ENCODE data around the gene KCNT2. TPM values are rescaled to one million over a fixed set of nuclear protein-coding genes. Genes with fewer than 3 reads are reported as not detected.

KCNT2 gene
- total and polyA plus RNA-seq, 10 donors: 0.04 to 1.2 (median 0.99) TPM

GRCh38 chr1:196306421-196306820 is 301.8 kb downstream of the KCNT2 start:
- no peaks in the 10 kb centered on the region for H3K4me1 ChIP-seq
- H3K9me3 ChIP-seq: no peaks in the 10 kb centered on the region
- intact Hi-C loops (cut with DNase I; ENCODE audit: low total_unique reads): no loop called here
- no peak for DNase-seq
- no peak overlapping the region for H3K4me3 ChIP-seq
- TF ChIP-seq POLR2AphosphoS5 (IDR thresholded peaks at IDR 0.05): no peak
- no peak overlapping the region for H3K27ac ChIP-seq
- no peaks in the 10 kb centered on the region for H3K27me3 ChIP-seq (replicated peaks in 1 of 7)
- no peaks in the 10 kb centered on the region for H3K36me3 ChIP-seq
- 65 to 83% (median 69%) methylated on average over 2 of the region's 2 CpGs for WGBS, 5 donors

GRCh38 chr1:196305216-196305615 is 303.0 kb downstream of the KCNT2 start:
- intact Hi-C loops (cut with DNase I; ENCODE audit: low total_unique reads): no loop called here
- 85 to 95% (median 91%) methylated on average over 2 of the region's 2 CpGs for WGBS, 5 donors

DNA sequence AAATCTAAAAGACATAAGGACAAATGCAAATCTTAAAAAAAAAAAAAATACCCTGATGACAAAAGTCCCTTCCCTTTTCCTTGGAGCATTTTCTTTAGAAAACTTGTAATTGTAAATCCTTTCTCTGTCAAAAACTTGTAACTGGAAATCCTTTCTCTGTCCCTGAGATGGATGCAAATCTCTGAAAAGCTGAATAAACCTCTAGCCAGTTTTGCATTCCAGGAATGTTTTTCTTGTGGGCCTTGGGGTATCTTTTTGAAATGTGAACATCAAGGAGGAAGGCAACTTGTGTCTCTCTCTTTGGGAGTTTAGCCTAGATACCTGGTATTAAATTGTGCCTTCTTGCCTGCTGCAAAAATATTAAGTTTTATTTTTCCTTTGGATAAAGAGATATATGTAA is 305.3 kb downstream of the KCNT2 start:
- TF ChIP-seq POLR2A (IDR thresholded peaks at IDR 0.05): no peak
- TF ChIP-seq POLR2AphosphoS5 (IDR thresholded peaks at IDR 0.05): no peak
- intact Hi-C loops (cut with DNase I; ENCODE audit: low total_unique reads): no loop called here
- no peak overlapping the region for H3K27ac ChIP-seq
- no peaks in the 10 kb centered on the region for H3K27me3 ChIP-seq (replicated peaks in 1 of 7)
- H3K9me3 ChIP-seq: no peaks in the 10 kb centered on the region
- no peak for DNase-seq
- H3K4me1 ChIP-seq: no peaks in the 10 kb centered on the region
- H3K36me3 ChIP-seq: no peaks in the 10 kb centered on the region
- H3K4me3 ChIP-seq: no peak overlapping the region

More at GRCh38 chr1:196305216-196305615, 303.0 kb downstream of the KCNT2 start:
- no peaks in the 10 kb centered on the region for H3K9me3 ChIP-seq
- no peak overlapping the region for H3K27ac ChIP-seq
- H3K4me1 ChIP-seq: no peaks in the 10 kb centered on the region
- H3K27me3 ChIP-seq (replicated peaks in 1 of 7): no peaks in the 10 kb centered on the region
- no peaks in the 10 kb centered on the region for H3K36me3 ChIP-seq
- TF ChIP-seq CTCF (IDR thresholded peaks at IDR 0.05 in 8 of 11, conservative IDR thresholded peaks at IDR 0.05 in 3 of 11): no peak
- no peak for TF ChIP-seq POLR2AphosphoS5 (IDR thresholded peaks at IDR 0.05)
- TF ChIP-seq POLR2A (IDR thresholded peaks at IDR 0.05): no peak
- H3K4me3 ChIP-seq: no peak overlapping the region
- no peak for DNase-seq

DNA sequence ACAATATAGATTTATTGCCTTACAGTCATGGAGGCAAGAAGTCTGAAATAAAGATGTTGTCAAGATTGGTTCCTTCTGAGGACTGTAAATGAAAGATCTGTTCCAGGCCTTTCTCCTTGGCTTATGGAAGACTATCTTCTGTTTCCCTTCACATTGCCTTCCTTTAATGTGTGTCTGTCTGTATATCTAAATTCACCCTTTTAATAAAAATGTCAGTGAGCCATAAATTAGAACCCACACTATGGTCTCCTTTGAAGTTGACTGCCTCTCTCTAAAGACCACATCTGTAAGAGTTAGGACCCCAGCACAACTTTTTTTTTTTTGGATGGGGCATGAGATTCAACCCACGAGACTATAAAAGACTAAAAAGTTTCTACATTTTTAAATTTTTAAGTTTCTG is 305.8 kb downstream of the KCNT2 start:
- TF ChIP-seq POLR2A (IDR thresholded peaks at IDR 0.05) (no peak), CTCF (IDR thresholded peaks at IDR 0.05 in 8 of 11, conservative IDR thresholded peaks at IDR 0.05 in 3 of 11) (no peak), POLR2AphosphoS5 (IDR thresholded peaks at IDR 0.05) (no peak)
- no peaks in the 10 kb centered on the region for H3K36me3 ChIP-seq
- H3K27me3 ChIP-seq (replicated peaks in 1 of 7): no peaks in the 10 kb centered on the region
- intact Hi-C loops (cut with DNase I; ENCODE audit: low total_unique reads): no loop called here
- DNase-seq: no peak
- 69 to 84% (median 75%) methylated on average over 1 of the region's 1 CpG for WGBS, 5 donors
- H3K4me1 ChIP-seq: no peaks in the 10 kb centered on the region
- H3K27ac ChIP-seq: no peak overlapping the region
- no peaks in the 10 kb centered on the region for H3K9me3 ChIP-seq
- no peak overlapping the region for H3K4me3 ChIP-seq

DNA sequence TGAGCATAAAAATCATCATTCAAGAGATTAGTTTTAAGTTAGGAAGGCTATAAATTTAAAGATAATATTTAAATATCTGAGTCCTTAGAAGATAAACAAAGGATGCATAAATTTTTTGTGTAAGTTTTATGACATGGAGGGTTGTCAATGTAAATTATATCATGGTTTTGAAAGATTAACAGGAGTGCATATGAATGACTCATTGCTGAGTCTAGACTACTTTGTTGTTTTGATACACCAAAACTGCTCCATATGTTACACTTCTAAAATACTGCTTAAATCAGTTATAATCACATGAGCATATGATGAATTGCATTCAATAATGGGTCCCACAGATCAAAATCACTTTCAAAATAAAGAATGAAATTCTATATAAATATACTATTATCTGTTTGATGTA is 312.5 kb downstream of the KCNT2 start:
- no peaks in the 10 kb centered on the region for H3K4me1 ChIP-seq
- H3K27ac ChIP-seq: no peak overlapping the region
- no peaks in the 10 kb centered on the region for H3K36me3 ChIP-seq
- intact Hi-C loops (cut with DNase I; ENCODE audit: low total_unique reads): no loop called here
- no peak overlapping the region for H3K4me3 ChIP-seq
- H3K9me3 ChIP-seq: no peaks in the 10 kb centered on the region
- H3K27me3 ChIP-seq (replicated peaks in 1 of 7): no peaks in the 10 kb centered on the region
- DNase-seq: no peak
- TF ChIP-seq POLR2A (IDR thresholded peaks at IDR 0.05) (no peak), POLR2AphosphoS5 (IDR thresholded peaks at IDR 0.05) (no peak), CTCF (IDR thresholded peaks at IDR 0.05 in 8 of 11, conservative IDR thresholded peaks at IDR 0.05 in 3 of 11) (no peak)

All from spleen (tissue), 11 donors.